HG02885 (cell line): Measurements from ENCODE around the gene ZNF91.
A peak's percentile ranks its signal among the peaks of the same experiment; 100 is the strongest.
"Not testable (repeated sequence)": the region's sequence is repeated elsewhere in the genome, so short reads cannot be mapped to it uniquely, and the experiment has no call there.

Experiments
- ATAC-seq: cut with Tn5 transposase; IDR thresholded peaks from one replicate; pipeline ENCODE4 v1.9.1; 2021; ENCODE audit warnings: mild to moderate bottlenecking; ENCODE audit not compliant: unreplicated experiment, poor library complexity

Gene ZNF91

GRCh38 chr19:23395041-23395721 is at the start of gene ZNF91:
TSS of gene ZNF91 (minus strand) at chr19:23395471. CDS start at chr19:23395354, 117 bp downstream.
- peak; percentile 98 for ATAC-seq

- no peak for ATAC-seq
These were observed 45.5 kb upstream of the ZNF91 start for GRCh38 chr19:23440791-23441190.

GRCh38 chr19:23440207-23440606 is 44.9 kb upstream of the ZNF91 start:
- no peak for ATAC-seq

DNA sequence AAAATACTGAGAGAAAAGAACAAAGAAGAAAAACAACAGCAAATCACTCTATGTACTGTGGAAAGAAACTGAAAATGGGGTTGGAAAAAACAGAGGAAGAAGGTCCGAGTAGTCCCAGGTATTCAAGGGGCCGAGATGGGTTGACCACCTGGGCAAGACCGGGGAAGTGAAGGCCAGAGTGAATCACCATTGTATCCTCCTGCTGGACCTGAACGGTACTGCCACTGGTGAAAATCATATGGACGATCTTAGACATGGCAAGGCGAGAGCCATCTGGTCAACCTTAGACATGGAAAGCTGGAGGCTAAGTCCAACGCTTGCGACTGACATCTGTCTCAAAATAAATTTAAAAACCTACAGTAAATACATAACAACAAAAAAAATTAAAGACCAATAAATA is 44.4 kb upstream of the ZNF91 start:
- ATAC-seq = no peak

- ATAC-seq = no peak
These were observed 42.6 kb upstream of the ZNF91 start for GRCh38 chr19:23437901-23438300.

GRCh38 chr19:23436944-23437343 is 41.7 kb upstream of the ZNF91 start:
- ATAC-seq = no peak

DNA sequence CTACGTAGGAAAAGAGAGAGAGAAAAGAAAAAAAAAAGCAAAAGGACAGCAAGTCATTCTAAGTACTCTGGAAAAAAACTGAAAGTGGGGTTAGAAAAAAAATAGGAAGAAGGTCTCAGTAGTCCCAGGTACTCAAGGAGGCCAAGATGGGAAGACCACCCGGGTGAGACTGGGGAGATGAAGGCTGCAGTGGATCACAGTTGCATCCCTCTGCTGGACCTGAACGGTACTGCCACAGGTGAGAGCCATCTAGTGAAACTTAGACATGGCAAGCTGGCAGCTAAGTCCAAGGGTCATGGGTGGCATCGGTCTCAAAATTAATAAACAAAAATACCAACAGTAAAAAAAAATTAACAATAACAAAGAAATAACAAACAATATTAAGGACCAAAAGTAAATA is 41.0 kb upstream of the ZNF91 start:
- no peak for ATAC-seq

- ATAC-seq = no peak
These were observed 25.6 kb upstream of the ZNF91 start for GRCh38 chr19:23420824-23421223.

- not testable (repeated sequence) for ATAC-seq
These were observed 24.0 kb upstream of the ZNF91 start for GRCh38 chr19:23419261-23419660.

- no peak for ATAC-seq
These were observed 20.4 kb upstream of the ZNF91 start for GRCh38 chr19:23415561-23416191.

- no peak for ATAC-seq
These were observed 19.8 kb upstream of the ZNF91 start for GRCh38 chr19:23415034-23415433.

GRCh38 chr19:23410155-23410554 is 14.9 kb upstream of the ZNF91 start:
- no peak for ATAC-seq

GRCh38 chr19:23409392-23410048 is 14.2 kb upstream of the ZNF91 start:
- no peak for ATAC-seq

DNA sequence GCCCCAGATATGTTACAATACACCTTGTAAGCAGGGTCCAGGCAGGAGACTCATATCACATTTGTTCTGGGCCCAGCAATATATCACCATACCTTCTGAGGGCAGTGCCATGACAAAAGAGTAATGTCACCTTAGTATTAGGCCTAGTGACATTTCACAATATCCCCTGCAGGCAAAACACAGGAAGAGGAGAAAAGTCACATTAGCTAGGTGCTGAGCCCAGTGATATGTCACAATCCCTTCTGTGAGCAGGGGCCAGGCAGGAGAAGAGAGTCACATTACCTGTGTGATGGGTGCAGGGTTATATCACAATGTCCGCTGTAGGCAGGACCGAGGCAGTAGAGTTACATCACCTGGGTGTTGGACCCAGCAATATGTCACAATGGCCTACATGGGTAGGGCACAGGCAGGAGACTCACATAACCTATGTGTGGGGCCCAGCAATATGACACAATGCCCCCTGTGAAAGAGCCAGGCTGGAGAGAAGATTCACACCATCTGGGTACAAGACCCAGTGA is 12.4 kb upstream of the ZNF91 start:
- ATAC-seq = no peak

- no peak for ATAC-seq
These were observed 11.4 kb upstream of the ZNF91 start for GRCh38 chr19:23406721-23407120.

DNA sequence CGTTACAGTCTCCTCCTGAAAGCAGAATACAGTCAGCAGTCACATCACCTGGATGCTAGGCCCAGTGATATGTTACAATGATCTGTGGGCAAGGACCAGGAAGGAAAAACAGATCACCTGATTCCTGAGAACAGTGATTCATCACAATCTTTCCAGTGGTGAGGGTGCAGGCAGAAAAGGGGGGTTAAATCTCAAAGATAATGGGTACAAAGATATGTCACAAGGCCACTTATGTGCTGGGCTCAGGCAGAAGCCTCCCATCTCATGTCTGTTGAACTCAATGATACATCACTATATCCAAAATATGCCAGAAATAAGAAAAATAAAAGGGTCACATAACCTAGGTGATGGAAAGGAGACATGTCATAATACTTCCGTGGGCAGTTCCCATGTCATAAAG is 10.8 kb upstream of the ZNF91 start:
- ATAC-seq = no peak

DNA sequence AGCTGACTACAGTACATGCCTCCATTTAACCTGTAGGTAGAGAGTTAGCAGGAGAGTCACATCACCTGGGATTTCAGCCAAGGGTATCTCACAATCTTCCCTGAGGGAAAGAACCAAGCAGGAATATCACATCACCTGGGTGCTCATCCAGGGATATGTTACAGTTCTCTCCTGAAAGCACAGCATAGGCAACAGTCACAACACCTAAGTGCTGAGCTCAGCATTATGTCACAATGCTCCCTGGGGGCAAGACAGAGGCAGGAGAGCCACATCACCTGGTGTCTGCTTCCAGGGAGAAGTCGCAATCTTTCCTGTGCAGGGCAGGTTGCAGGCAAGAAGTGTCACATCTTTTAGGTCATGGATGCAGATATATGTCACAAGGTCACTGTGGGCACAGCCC is 9.4 kb upstream of the ZNF91 start:
- ATAC-seq = no peak

- ATAC-seq = no peak
These were observed 8.5 kb upstream of the ZNF91 start for GRCh38 chr19:23403581-23404324.

- no peak for ATAC-seq
These were observed 7.8 kb upstream of the ZNF91 start for GRCh38 chr19:23403052-23403451.

- ATAC-seq = no peak
These were observed 7.1 kb upstream of the ZNF91 start for GRCh38 chr19:23402388-23402787.
